ENCODE results near the gene PLCB1.

GRCh38 chr20:8267009-8267408 is 134.9 kb downstream of the PLCB1 start:
- TF ChIP-seq CTCF (conservative IDR thresholded peaks at IDR 0.05) (no peak), ZFX (IDR thresholded peaks at IDR 0.05) (no peak)
